ENCODE measurements around the gene CERS6.
"Not testable (repeated sequence)": the region's sequence is repeated elsewhere in the genome, so short reads cannot be mapped to it uniquely, and the experiment has no call there.

Gene CERS6

DNA sequence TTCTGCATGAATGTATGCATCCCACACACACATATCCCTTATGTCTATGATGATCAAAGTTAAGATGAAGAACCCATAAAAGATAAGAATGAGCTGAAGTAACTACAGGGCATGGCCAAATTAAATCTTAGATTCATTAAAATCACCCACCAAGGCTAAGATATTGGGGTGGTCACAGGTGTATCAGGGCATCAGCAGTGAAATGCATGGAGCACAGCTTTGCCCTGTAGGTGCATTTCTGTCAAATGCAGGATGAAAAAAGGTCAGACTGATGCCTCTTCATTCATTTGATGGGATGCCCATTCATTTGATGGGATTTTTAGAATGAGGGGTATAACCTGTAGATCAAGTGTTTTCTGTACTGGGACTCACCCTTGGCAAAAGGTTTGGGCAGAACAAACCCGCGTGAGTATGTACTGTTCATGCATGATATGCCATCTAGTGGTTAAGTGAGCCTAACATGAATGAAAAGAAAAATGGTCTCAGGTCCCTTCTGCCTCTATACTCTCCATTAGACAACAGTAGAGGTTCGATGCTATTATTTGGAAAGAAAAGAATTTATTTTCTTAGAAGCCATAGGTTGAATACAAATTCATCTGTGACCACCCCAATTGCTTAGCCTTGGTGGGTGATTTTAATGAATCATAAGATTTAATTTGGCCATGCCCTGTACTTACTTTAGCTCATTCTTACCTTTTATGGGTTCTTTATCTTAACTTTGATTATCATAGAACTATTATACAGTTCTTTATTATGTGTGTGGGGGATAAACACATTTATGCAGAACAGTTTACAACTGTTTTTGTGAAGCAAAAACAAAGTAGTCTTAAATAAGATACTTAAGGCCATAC, 303.1 kb downstream of the CERS6 start:
- H3K4me3 ChIP-seq (ENCODE audit: low read depth, low read length), result no peak overlapping the region
- TF ChIP-seq, protein P1, sequence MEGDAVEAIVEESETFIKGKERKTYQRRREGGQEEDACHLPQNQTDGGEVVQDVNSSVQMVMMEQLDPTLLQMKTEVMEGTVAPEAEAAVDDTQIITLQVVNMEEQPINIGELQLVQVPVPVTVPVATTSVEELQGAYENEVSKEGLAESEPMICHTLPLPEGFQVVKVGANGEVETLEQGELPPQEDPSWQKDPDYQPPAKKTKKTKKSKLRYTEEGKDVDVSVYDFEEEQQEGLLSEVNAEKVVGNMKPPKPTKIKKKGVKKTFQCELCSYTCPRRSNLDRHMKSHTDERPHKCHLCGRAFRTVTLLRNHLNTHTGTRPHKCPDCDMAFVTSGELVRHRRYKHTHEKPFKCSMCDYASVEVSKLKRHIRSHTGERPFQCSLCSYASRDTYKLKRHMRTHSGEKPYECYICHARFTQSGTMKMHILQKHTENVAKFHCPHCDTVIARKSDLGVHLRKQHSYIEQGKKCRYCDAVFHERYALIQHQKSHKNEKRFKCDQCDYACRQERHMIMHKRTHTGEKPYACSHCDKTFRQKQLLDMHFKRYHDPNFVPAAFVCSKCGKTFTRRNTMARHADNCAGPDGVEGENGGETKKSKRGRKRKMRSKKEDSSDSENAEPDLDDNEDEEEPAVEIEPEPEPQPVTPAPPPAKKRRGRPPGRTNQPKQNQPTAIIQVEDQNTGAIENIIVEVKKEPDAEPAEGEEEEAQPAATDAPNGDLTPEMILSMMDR (IDR thresholded peaks at IDR 0.05; ENCODE audit: control insufficient read depth, extremely low read depth, insufficient read depth), result peak; percentile 64
- peak; percentile 27 for DNase-seq (ENCODE audit: low read depth)

DNA sequence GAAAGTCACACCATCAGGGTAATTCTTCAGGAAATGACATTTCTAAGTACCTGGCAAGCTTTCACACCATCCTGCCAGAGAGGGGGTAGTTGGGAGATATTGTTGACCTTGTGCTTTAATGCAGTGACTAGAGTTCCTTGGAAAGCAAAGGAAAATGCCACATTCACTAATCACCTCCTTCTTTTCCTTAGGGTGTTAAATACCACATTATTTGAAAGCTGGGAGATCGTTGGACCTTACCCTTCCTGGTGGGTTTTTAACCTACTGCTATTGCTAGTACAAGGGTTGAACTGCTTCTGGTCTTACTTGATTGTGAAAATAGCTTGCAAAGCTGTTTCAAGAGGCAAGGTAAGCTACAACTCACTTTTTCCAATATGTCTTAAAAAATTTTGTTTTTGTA, 309.3 kb downstream of the CERS6 start:
- H3K4me3 ChIP-seq (ENCODE audit: low read depth, low read length), result no peak overlapping the region
- DNase-seq (ENCODE audit: low read depth), result no peak
- TF ChIP-seq, protein P1 (IDR thresholded peaks at IDR 0.05; ENCODE audit: control insufficient read depth, extremely low read depth, insufficient read depth), result no peak

DNA sequence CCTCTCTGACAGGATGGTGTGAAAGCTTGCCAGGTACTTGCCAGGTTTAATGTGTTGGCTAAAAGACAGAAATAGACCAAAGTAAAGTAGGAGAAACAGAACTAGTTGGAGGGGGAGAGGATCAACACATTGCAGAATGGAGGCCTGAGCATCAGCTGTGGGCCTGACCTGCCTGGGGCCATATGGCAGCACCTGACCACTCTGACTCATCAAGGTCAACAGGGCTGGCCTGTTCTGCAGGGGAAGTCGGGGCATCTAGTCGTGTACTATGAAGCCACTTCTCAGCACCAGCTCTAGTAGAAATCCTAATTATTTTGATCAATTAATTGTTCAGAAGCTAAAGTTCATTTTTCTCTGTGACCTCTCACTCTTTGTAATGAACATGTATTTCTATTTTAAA, 310.5 kb downstream of the CERS6 start:
- TF ChIP-seq, protein P1 (IDR thresholded peaks at IDR 0.05; ENCODE audit: control insufficient read depth, extremely low read depth, insufficient read depth), result no peak
- no peak for DNase-seq (ENCODE audit: low read depth)
- H3K4me3 ChIP-seq (ENCODE audit: low read depth, low read length), result no peak overlapping the region

DNA sequence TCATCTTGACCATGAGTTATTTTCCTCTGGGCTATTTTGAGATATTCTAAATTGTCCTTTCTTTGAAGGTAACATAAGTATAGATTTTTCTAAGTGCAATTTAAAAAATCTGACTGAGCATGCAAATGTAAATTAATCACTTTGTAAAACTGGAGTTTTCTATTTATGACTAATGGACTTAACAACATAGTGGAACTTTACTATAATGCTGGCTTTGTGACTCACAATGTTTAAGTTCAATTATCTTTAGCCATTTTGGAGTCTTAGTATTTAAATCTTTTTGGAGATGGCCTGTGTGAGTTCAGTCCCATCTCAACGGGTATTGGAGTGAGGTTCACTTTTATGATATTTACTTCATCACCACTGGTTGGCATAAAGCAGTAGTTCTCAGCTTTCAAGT, 311.2 kb downstream of the CERS6 start:
- no peak for DNase-seq (ENCODE audit: low read depth)
- no peak overlapping the region for H3K4me3 ChIP-seq (ENCODE audit: low read depth, low read length)
- TF ChIP-seq, protein P1 (IDR thresholded peaks at IDR 0.05; ENCODE audit: control insufficient read depth, extremely low read depth, insufficient read depth), result no peak

DNA sequence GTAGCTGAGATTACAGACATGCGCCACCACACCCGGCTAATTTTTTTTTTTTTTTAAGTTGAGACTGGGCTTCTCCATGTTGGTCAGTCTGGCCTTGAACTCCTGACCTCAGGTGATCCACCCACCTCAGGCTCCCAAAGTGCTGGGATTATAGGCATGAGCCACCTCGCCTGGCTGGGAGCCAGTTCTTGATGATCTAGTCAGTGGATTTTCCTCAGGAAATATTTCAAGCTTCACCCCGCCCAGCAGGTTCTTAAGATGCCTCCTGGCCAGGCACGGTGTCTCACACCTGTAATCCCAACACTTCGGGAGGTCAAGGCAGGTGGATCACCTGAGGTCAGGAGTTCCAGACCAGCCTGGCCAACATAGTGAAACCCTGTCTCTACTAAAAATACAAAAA, 312.3 kb downstream of the CERS6 start:
- H3K4me3 ChIP-seq (ENCODE audit: low read depth, low read length); DNase-seq (ENCODE audit: low read depth): not testable (repeated sequence)

DNA sequence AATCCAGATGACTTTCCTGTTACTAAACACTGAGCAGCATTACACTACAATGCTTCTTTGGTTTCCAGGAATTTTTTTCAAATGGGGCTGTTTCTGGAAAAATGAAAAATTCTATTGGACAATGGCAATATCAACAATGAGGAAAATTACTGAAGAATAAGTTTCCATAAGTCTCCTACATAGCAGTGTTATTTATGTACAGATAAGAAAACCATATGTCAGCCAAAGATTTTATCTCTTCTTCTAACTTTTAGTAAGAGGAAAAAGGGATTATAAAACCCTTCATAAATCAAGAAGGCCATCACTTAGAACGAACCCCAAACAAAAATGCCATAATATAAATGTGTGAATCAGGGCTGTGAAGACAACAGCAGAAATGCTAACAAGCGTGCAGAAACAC, 314.7 kb downstream of the CERS6 start:
- H3K4me3 ChIP-seq (ENCODE audit: low read depth, low read length), result no peak overlapping the region
- TF ChIP-seq, protein P1 (IDR thresholded peaks at IDR 0.05; ENCODE audit: control insufficient read depth, extremely low read depth, insufficient read depth), result no peak
- no peak for DNase-seq (ENCODE audit: low read depth)

DNA sequence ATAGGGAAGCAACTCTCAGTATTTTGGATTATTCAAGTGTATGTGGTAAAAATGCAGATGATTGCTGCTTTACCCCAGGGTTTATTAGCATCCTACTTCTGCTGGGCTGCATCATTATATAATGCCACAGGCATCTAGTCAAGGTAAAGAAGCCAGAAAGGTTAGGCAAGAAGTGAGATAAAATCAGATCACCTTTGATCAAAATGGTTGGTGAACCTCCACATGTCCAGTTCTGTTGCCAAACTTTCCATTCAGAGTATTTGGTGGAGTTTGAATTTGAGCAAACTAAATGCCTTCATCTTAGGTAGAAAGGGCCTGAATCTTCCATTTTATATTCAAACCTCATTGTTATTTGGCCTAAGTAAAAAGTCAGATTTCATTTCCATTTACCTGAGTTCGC, 316.6 kb downstream of the CERS6 start:
- TF ChIP-seq, protein P1 (IDR thresholded peaks at IDR 0.05; ENCODE audit: control insufficient read depth, extremely low read depth, insufficient read depth), result no peak
- no peak for DNase-seq (ENCODE audit: low read depth)
- H3K4me3 ChIP-seq (ENCODE audit: low read depth, low read length), result no peak overlapping the region
